GM12878 (cell line): ENCODE measurements around the gene IARS2. TPM values are rescaled to one million over a fixed set of nuclear protein-coding genes. Genes with fewer than 3 reads are reported as not detected.

Source experiments
- CHD2 ChIP-seq: IDR thresholded peaks from 2 replicates; pipeline ENCODE4 v1.6.1; 2011; ENCODE audit warnings: low read depth, low read length, improper control_type of control experiment, borderline replicate concordance
- CREM ChIP-seq: IDR thresholded peaks from 2 replicates; pipeline ENCODE4 v1.6.1; 2014; ENCODE audit warnings: antibody characterized with exemption, low read depth
- E4F1 ChIP-seq: fragments of 450-650 bp; IDR thresholded peaks from 2 replicates; pipeline ENCODE4 v1.6.1; 2018; ENCODE audit warnings: borderline replicate concordance, mild to moderate bottlenecking; ENCODE audit not compliant: partially characterized antibody
- ELK1 ChIP-seq: IDR thresholded peaks from 2 replicates; pipeline ENCODE4 v1.6.1; 2012; ENCODE audit warnings: low read depth, low read length, improper control_type of control experiment
- GABPA ChIP-seq: IDR thresholded peaks from 2 replicates; pipeline ENCODE4 v1.6.1; 2014; ENCODE audit warnings: antibody characterized with exemption, low read depth, mild to moderate bottlenecking, inconsistent platforms
- JUND ChIP-seq: IDR thresholded peaks from 2 replicates; pipeline ENCODE4 v1.6.1; 2012; ENCODE audit warnings: low read depth, mild to moderate bottlenecking, low read length, improper control_type of control experiment, moderate library complexity
- KLF5 ChIP-seq: fragments of 450-650 bp; IDR thresholded peaks from 2 replicates; pipeline ENCODE4 v1.6.1; 2014; ENCODE audit warnings: mild to moderate bottlenecking; ENCODE audit not compliant: partially characterized antibody
- NR2F1 ChIP-seq: fragments of 450-650 bp; conservative IDR thresholded peaks from 2 replicates; pipeline ENCODE4 v1.6.1; 2017; ENCODE audit warnings: mild to moderate bottlenecking
- PAX5 ChIP-seq: IDR thresholded peaks from 2 replicates; pipeline ENCODE4 v1.6.1; 2011; ENCODE audit warnings: low read depth, low read length, borderline replicate concordance
- POLR2AphosphoS2 ChIP-seq: IDR thresholded peaks from 2 replicates; pipeline ENCODE4 v1.6.1; 2011; ENCODE audit warnings: low read depth, mild to moderate bottlenecking, low read length, improper control_type of control experiment, moderate library complexity
- RFX5 ChIP-seq: IDR thresholded peaks from 2 replicates; pipeline ENCODE4 v1.6.1; 2011; ENCODE audit warnings: low read depth, low read length, improper control_type of control experiment
- SIX5 ChIP-seq: IDR thresholded peaks from 2 replicates; pipeline ENCODE4 v1.6.1; 2011; ENCODE audit warnings: mild to moderate bottlenecking, low read depth, low read length, moderate library complexity; ENCODE audit not compliant: severe bottlenecking
- SMAD1 ChIP-seq: fragments of 450-650 bp; IDR thresholded peaks from 2 replicates; pipeline ENCODE4 v1.6.1; 2018; ENCODE audit warnings: mild to moderate bottlenecking, low read depth; ENCODE audit not compliant: partially characterized antibody
- ZNF217 ChIP-seq: fragments of 450-650 bp; IDR thresholded peaks from 2 replicates; pipeline ENCODE4 v1.6.1; 2017; ENCODE audit warnings: antibody characterized with exemption, mild to moderate bottlenecking
- ZNF24 ChIP-seq: fragments of 450-650 bp; IDR thresholded peaks from 2 replicates; pipeline ENCODE4 v1.6.1; 2017; ENCODE audit warnings: antibody characterized with exemption, mild to moderate bottlenecking
- ZNF687 ChIP-seq: fragments of 450-650 bp; IDR thresholded peaks from 2 replicates; pipeline ENCODE4 v1.6.1; 2017; ENCODE audit warnings: mild to moderate bottlenecking, moderate library complexity
- polyA plus RNA-seq, 11 experiments: library from polyadenylated mRNA; depleted of rRNA in 4 of 11; unstranded in 6 of 11; stranded (reverse) in 5 of 11; fragments of >200 nt; fragmentation: Nextera tagmentation in 4 of 11; fragmentation: Illumina TruSeq in 1 of 11; extraction: Ambion mirVana in 4 of 11; extraction: Trizol in 1 of 11; gene quantifications; 1 replicate in 1 of 11; 2 replicates in 10 of 11; pipeline versions ENCODE4 v1.2.1 to v1.2.3, GENCODE V29; 2011 to 2016; ENCODE audit warnings: inconsistent platforms in 2 of 11, missing spikeins in 2 of 11, low read depth in 1 of 11
- total RNA-seq, 4 experiments: library from RNA; depleted of rRNA in 3 of 4; stranded (reverse); fragments of >200 nt in 3 of 4; fragmentation: Illumina TruSeq in 1 of 4; extraction: Trizol in 1 of 4; gene quantifications; 2 replicates each; pipeline versions ENCODE4 v1.2.1 to v1.2.3, GENCODE V29; 2013 to 2021
- TF ChIP-seq, protein P1 (sequence below): fragments of 450-650 bp; IDR thresholded peaks from 2 replicates; pipeline ENCODE4 v1.6.1; 2016; ENCODE audit warnings: mild to moderate bottlenecking, moderate library complexity, borderline replicate concordance

The IARS2 gene
- total and polyA plus RNA-seq, 10 of the 15 experiments (the other 5 are each of a cell fraction or from before 2014, with no cell fraction given): 23.7 to 100 (median 66.8) TPM

DNA sequence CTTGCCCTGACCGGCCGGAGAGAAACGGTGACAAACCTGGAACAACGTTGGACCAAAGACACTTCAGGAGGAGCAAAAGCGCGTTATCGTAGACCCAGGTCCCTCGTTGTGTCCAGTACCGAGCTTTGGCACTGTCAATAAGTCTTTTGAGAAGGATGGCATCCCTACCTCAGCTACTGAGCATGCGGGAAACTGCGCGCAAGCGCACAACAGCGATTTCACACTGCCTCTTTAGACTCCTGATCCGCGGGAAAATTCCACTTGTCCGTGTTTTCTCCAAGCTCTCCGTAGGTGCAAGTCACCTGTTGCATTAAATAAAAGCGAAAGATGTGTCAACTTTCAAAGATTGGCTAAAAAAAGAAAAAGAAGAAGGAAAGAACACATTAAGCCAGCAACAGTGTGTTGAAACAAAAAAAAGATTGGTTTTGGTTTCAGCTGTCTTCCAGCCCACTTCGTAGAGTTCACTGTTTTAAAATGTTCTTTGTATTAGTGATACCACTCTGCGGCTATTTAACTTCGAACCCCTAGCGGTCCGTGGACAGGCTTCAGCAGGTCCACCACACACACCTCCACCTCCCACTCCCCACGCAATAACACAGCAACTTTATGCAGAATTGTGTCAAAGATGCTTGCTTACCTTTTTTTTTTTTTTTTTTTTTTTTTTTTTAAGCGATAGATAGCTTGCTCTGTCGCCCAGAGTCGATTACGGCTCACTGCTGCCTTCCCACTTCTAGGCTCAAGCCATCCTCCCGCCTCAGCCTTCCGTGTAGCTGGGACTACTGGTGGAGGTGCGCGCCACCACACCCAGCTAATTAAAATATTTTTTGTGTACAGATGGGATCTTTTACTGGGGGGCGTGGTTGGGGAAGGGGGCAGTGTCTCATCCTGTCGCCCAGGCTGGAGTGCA, 4.0 kb upstream of the IARS2 start, which contains the start of gene BPNT1 (continued):
- TF ChIP-seq ZNF24 (peak; percentile 20; the same call in 1 of the 2 replicates), KLF5 (peak; percentile 67), CHD2 (peak; percentile 71; the same call in 1 of the 2 replicates), NR2F1 (no peak), POLR2AphosphoS2 (peak; percentile 70; the same call in 1 of the 2 replicates), JUND (no peak), ELK1 (no peak), PAX5 (no peak), SIX5 (peak; percentile 18), RFX5 (peak; percentile 78), GABPA (peak; percentile 55; the same call in 1 of the 2 replicates), SMAD1 (no peak), CREM (peak; percentile 75), ZNF687 (no peak; the same call in 1 of the 2 replicates), ZNF217 (no peak), E4F1 (no peak)
- TF ChIP-seq, protein P1, sequence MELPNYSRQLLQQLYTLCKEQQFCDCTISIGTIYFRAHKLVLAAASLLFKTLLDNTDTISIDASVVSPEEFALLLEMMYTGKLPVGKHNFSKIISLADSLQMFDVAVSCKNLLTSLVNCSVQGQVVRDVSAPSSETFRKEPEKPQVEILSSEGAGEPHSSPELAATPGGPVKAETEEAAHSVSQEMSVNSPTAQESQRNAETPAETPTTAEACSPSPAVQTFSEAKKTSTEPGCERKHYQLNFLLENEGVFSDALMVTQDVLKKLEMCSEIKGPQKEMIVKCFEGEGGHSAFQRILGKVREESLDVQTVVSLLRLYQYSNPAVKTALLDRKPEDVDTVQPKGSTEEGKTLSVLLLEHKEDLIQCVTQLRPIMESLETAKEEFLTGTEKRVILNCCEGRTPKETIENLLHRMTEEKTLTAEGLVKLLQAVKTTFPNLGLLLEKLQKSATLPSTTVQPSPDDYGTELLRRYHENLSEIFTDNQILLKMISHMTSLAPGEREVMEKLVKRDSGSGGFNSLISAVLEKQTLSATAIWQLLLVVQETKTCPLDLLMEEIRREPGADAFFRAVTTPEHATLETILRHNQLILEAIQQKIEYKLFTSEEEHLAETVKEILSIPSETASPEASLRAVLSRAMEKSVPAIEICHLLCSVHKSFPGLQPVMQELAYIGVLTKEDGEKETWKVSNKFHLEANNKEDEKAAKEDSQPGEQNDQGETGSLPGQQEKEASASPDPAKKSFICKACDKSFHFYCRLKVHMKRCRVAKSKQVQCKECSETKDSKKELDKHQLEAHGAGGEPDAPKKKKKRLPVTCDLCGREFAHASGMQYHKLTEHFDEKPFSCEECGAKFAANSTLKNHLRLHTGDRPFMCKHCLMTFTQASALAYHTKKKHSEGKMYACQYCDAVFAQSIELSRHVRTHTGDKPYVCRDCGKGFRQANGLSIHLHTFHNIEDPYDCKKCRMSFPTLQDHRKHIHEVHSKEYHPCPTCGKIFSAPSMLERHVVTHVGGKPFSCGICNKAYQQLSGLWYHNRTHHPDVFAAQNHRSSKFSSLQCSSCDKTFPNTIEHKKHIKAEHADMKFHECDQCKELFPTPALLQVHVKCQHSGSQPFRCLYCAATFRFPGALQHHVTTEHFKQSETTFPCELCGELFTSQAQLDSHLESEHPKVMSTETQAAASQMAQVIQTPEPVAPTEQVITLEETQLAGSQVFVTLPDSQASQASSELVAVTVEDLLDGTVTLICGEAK: peak; percentile 77; the same call in 1 of the 2 replicates
